ENCODE results near the gene SEMA3F.

The SEMA3F gene

DNA sequence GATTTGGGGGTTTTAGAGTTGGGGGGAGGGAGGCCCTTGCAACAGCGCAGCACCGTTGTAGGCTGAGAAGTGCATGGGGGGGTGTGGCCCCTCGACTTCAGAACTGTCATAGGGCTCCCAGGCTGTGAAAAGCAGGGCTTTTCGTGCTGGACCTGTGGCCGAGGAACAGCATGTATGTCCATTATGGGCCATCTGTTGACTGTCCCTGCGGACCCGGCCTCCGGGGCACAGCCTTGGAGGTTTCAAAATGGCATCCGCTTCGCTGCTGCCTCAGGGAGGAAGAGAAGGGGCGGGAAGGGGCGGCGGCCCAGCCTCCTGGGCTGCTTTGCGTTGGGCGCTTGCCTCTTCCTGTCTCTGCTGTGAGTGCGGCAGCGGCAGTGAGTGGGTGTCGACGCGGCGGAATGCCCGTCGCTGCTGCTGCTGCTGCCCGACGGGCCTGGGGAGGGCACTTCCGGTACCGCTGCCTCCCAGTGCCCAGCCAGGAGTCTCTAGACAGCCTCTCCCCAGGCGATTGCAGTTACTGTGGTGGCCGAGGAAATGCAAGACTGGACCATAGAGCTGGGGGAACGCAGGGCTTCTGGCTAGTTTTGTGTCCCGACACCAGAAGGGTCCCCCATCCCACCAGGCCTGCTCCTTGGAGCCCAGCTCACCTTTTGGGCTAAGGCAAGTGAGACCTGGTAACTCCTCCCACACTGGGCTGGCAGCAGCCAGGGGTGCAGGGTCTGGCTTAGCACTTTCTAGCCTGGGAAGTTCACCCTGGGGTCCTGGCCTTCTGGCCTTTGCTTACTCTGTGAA lies 82.8 kb downstream of the SEMA3F start:
- DNase-seq: peak; percentile 88

GRCh38 chr3:50238549-50239026 lies 83.5 kb downstream of the SEMA3F start:
- no peak for DNase-seq
